MCF 10A (cell line): ENCODE results near the gene SLC17A1. TPM values are rescaled to one million over a fixed set of nuclear protein-coding genes. Genes with fewer than 3 reads are reported as not detected.

Source experiments
- BruUV-seq: library from RNA; stranded (reverse); fragments of 400-500 nt; replicated peaks from 2 replicates; lab custom pipeline; 2021; lab: Mats Ljungman, UMichigan
- CTCF ChIA-PET: fragments of 300-600 bp; sonication (Branson Sonifier 250); formaldehyde crosslinking; extraction: SDS; loops from one replicate; lab custom pipeline; 2021; ENCODE audit warnings: antibody characterized with exemption, inconsistent platforms; lab: Yijun Ruan, JAX
- POLR2A ChIA-PET: fragments of 300-600, 350-650 bp; sonication (Branson Sonifier 250); formaldehyde crosslinking; extraction: SDS; loops from one replicate; lab custom pipeline; 2020; ENCODE audit warnings: antibody characterized with exemption, inconsistent platforms; lab: Yijun Ruan, JAX
- DNase-seq: peaks from one replicate; pipeline ENCODE4 v3.0.0-alpha.2; 2018; ENCODE audit not compliant: unreplicated experiment
- H3K27ac Mint-ChIP-seq: one replicate; pipeline ENCODE4 v1.8.0; 2022; ENCODE audit warnings: mild to moderate bottlenecking, low read depth, mixed read lengths; ENCODE audit not compliant: unreplicated experiment
- H3K27me3 Mint-ChIP-seq: one replicate; pipeline ENCODE4 v1.8.0; 2022; ENCODE audit warnings: mixed read lengths; ENCODE audit not compliant: insufficient read depth, unreplicated experiment
- H3K36me3 Mint-ChIP-seq: one replicate; pipeline ENCODE4 v1.8.0; 2022; ENCODE audit warnings: mild to moderate bottlenecking, moderate library complexity, mixed read lengths; ENCODE audit not compliant: insufficient read depth, unreplicated experiment
- H3K4me1 Mint-ChIP-seq: one replicate; pipeline ENCODE4 v1.8.0; 2022; ENCODE audit warnings: mixed read lengths; ENCODE audit not compliant: insufficient read depth, unreplicated experiment
- H3K4me3 Mint-ChIP-seq: one replicate; pipeline ENCODE4 v1.8.0; 2022; ENCODE audit warnings: mild to moderate bottlenecking, moderate library complexity, mixed read lengths; ENCODE audit not compliant: unreplicated experiment
- H3K9me3 Mint-ChIP-seq: one replicate; pipeline ENCODE4 v1.8.0; 2022; ENCODE audit warnings: mixed read lengths; ENCODE audit not compliant: unreplicated experiment
- CTCF ChIP-seq: fragments of 200-600 bp; IDR thresholded peaks from one replicate; pipeline ENCODE4 v1.8.0; 2022; ENCODE audit warnings: antibody characterized with exemption, mild to moderate bottlenecking; ENCODE audit not compliant: unreplicated experiment
- intact Hi-C: fragments of 100-400 bp; cut with micrococcal nuclease; formaldehyde crosslinking; loops from 2 replicates; pipeline ENCODE4 v1.14.1; 2022
- total RNA-seq: library from RNA; stranded (reverse); gene quantifications from 2 replicates; pipeline ENCODE4 v1.2.3, GENCODE V29; 2022

The SLC17A1 gene
- total RNA-seq, 1 experiment from 2014 or later, result not detected

- Mint-ChIP-seq H3K27ac (no peak overlapping the region), H3K4me3 (no peak overlapping the region), H3K27me3 (peaks cover 60% of the 10 kb centered on the region), H3K36me3 (no peaks in the 10 kb centered on the region), H3K9me3 (no peaks in the 10 kb centered on the region), H3K4me1 (no peaks in the 10 kb centered on the region)
- no peak for DNase-seq
- BruUV-seq, result no TSS peak
- POLR2A ChIA-PET, result interaction anchor here (1.6 kb wide), 1 partner anchor 12 kb away, joined by 3 read pairs; no protein-coding TSS in a partner anchor
- CTCF ChIA-PET, result no interaction called here
- intact Hi-C loops, result no loop called here
- no peak for TF ChIP-seq CTCF
Measured at GRCh38 chr6:25829375-25829774, 2.5 kb downstream of the SLC17A1 start.

GRCh38 chr6:25821341-25821740, 10.5 kb downstream of the SLC17A1 start:
- H3K27ac Mint-ChIP-seq, result no peak overlapping the region
- H3K27me3 Mint-ChIP-seq, result peaks cover 89% of the 10 kb centered on the region
- CTCF ChIA-PET, result interaction anchor here (1.0 kb wide), 1 partner anchor 34 kb away, joined by 3 read pairs; no protein-coding TSS in a partner anchor
- BruUV-seq, result no TSS peak
- no peak for DNase-seq
- no peaks in the 10 kb centered on the region for H3K4me1 Mint-ChIP-seq
- intact Hi-C loops, result no loop called here
- TF ChIP-seq CTCF, result no peak
- H3K36me3 Mint-ChIP-seq, result no peaks in the 10 kb centered on the region
- no peak overlapping the region for H3K4me3 Mint-ChIP-seq
- no peaks in the 10 kb centered on the region for H3K9me3 Mint-ChIP-seq
- POLR2A ChIA-PET, result interaction anchor here (0.6 kb wide), 1 partner anchor 419 kb away, joined by 3 read pairs; no protein-coding TSS in a partner anchor

GRCh38 chr6:25816252-25816651, 15.6 kb downstream of the SLC17A1 start:
- no peak for TF ChIP-seq CTCF
- H3K36me3 Mint-ChIP-seq, result no peaks in the 10 kb centered on the region
- H3K4me3 Mint-ChIP-seq, result no peak overlapping the region
- intact Hi-C loops, result no loop called here
- POLR2A ChIA-PET, result interaction anchor here (1.3 kb wide), 1 partner anchor 13 kb away, joined by 3 read pairs; no protein-coding TSS in a partner anchor
- no TSS peak for BruUV-seq
- H3K4me1 Mint-ChIP-seq, result no peaks in the 10 kb centered on the region
- DNase-seq, result no peak
- H3K27me3 Mint-ChIP-seq, result peaks cover 91% of the 10 kb centered on the region
- no peaks in the 10 kb centered on the region for H3K9me3 Mint-ChIP-seq
- no peak overlapping the region for H3K27ac Mint-ChIP-seq
- CTCF ChIA-PET, result interaction anchor here (0.9 kb wide), 1 partner anchor 115 kb away, joined by 4 read pairs; no protein-coding TSS in a partner anchor

GRCh38 chr6:25815194-25815593, 16.7 kb downstream of the SLC17A1 start:
- intact Hi-C loops, result no loop called here
- Mint-ChIP-seq H3K27ac (no peak overlapping the region), H3K27me3 (peaks cover 96% of the 10 kb centered on the region), H3K4me1 (no peaks in the 10 kb centered on the region), H3K4me3 (no peak overlapping the region), H3K36me3 (no peaks in the 10 kb centered on the region), H3K9me3 (no peaks in the 10 kb centered on the region)
- ChIA-PET POLR2A (interaction anchor here (0.5 to 0.8 kb wide), 2 partner anchors 191 to 753 kb away, joined by 4 to 5 read pairs; no protein-coding TSS in a partner anchor), CTCF (no interaction called here)
- TF ChIP-seq CTCF, result no peak
- BruUV-seq, result no TSS peak
- DNase-seq, result no peak
